H9 (cell line): ENCODE data around the gene NAGLU. TPM values are rescaled to one million over a fixed set of nuclear protein-coding genes. Genes with fewer than 3 reads are reported as not detected.

ENCODE experiments used
- DNase-seq: peaks from one replicate; pipeline ENCODE4 v3.0.0-alpha.2; 2017
- H2AFZ ChIP-seq: one replicate; pipeline ENCODE4 v1.6.1; 2013; ENCODE audit warnings: mild to moderate bottlenecking, low read length, control low read depth, moderate library complexity
- H2AK5ac ChIP-seq: 2 replicates; pipeline ENCODE4 v1.6.1; 2013; ENCODE audit warnings: low read length, control low read depth, mixed read lengths; ENCODE audit not compliant: insufficient read length
- H2BK120ac ChIP-seq: one replicate; pipeline ENCODE4 v1.6.1; 2013; ENCODE audit warnings: low read depth, mild to moderate bottlenecking, low read length, control low read depth, inconsistent platforms; ENCODE audit not compliant: poor library complexity, severe bottlenecking
- H2BK12ac ChIP-seq: 2 replicates; pipeline ENCODE4 v1.6.1; 2013; ENCODE audit warnings: low read length, control low read depth, mixed read lengths, low read depth; ENCODE audit not compliant: insufficient read length
- H2BK15ac ChIP-seq: 2 replicates; pipeline ENCODE4 v1.6.1; 2013; ENCODE audit warnings: low read depth, low read length, control low read depth
- H2BK20ac ChIP-seq: one replicate; pipeline ENCODE4 v1.6.1; 2013; ENCODE audit warnings: low read depth, mild to moderate bottlenecking, low read length, control low read depth, inconsistent platforms; ENCODE audit not compliant: poor library complexity, severe bottlenecking
- H2BK5ac ChIP-seq: 2 replicates; pipeline ENCODE4 v1.6.1; 2013; ENCODE audit warnings: low read length, control low read depth, mixed read lengths; ENCODE audit not compliant: insufficient read length
- H3K14ac ChIP-seq: 2 replicates; pipeline ENCODE4 v1.6.1; 2013; ENCODE audit warnings: low read length, control low read depth; ENCODE audit not compliant: insufficient read depth
- H3K18ac ChIP-seq: 2 replicates; pipeline ENCODE4 v1.6.1; 2013; ENCODE audit warnings: low read depth, mild to moderate bottlenecking, mixed read lengths, low read length, control low read depth; ENCODE audit not compliant: insufficient read length
- H3K23ac ChIP-seq: 2 replicates; pipeline ENCODE4 v1.6.1; 2013; ENCODE audit warnings: low read length, control low read depth, mixed read lengths, low read depth; ENCODE audit not compliant: insufficient read length
- H3K23me2 ChIP-seq: 2 replicates; pipeline ENCODE4 v1.6.1; 2013; ENCODE audit warnings: low read depth, mild to moderate bottlenecking, mixed read lengths, low read length, control low read depth; ENCODE audit not compliant: insufficient read length, poor library complexity, severe bottlenecking
- H3K27ac ChIP-seq: 2 replicates; pipeline ENCODE4 v1.5.1; 2013; ENCODE audit warnings: low read length, control low read depth, mixed read lengths, low read depth; ENCODE audit not compliant: insufficient read length
- H3K27me3 ChIP-seq: 2 replicates; pipeline ENCODE4 v1.6.1; 2013; ENCODE audit warnings: low read length, control low read depth, inconsistent platforms; ENCODE audit not compliant: insufficient read depth
- H3K4ac ChIP-seq: 2 replicates; pipeline ENCODE4 v1.6.1; 2013; ENCODE audit warnings: low read depth, mild to moderate bottlenecking, control low read depth, inconsistent platforms, low read length, moderate library complexity
- H3K4me1 ChIP-seq: 2 replicates; pipeline ENCODE4 v1.6.1; 2013; ENCODE audit warnings: low read length, control low read depth, inconsistent platforms; ENCODE audit not compliant: insufficient read depth
- H3K4me2 ChIP-seq: 2 replicates; pipeline ENCODE4 v1.6.1; 2013; ENCODE audit warnings: low read length, control low read depth, mixed read lengths; ENCODE audit not compliant: insufficient read length, insufficient read depth
- H3K56ac ChIP-seq: 2 replicates; pipeline ENCODE4 v1.6.1; 2013; ENCODE audit warnings: low read depth, mild to moderate bottlenecking, mixed read lengths, low read length, control low read depth; ENCODE audit not compliant: insufficient read length
- H3K79me1 ChIP-seq: 2 replicates; pipeline ENCODE4 v1.6.1; 2013; ENCODE audit warnings: low read depth, mild to moderate bottlenecking, moderate library complexity, low read length, control low read depth, inconsistent platforms; ENCODE audit not compliant: insufficient read depth, poor library complexity, severe bottlenecking
- H3K79me2 ChIP-seq: 2 replicates; pipeline ENCODE4 v1.6.1; 2013; ENCODE audit warnings: low read length, control low read depth, inconsistent platforms; ENCODE audit not compliant: insufficient read depth
- H3K9ac ChIP-seq: 2 replicates; pipeline ENCODE4 v1.6.1; 2013; ENCODE audit warnings: low read length, control low read depth, mixed read lengths; ENCODE audit not compliant: insufficient read length; ENCODE audit errors: extremely low read depth
- H3K9me3 ChIP-seq: one replicate; pipeline ENCODE4 v1.6.1; 2013; ENCODE audit warnings: low read depth, low read length, inconsistent platforms; ENCODE audit not compliant: control insufficient read depth
- H3T11ph ChIP-seq: one replicate; pipeline ENCODE4 v1.6.1; 2013; ENCODE audit warnings: mild to moderate bottlenecking, low read length, control low read depth, inconsistent platforms
- H4K20me1 ChIP-seq: one replicate; pipeline ENCODE4 v1.6.1; 2013; ENCODE audit not compliant: control insufficient read depth, insufficient read length, insufficient read depth
- H4K5ac ChIP-seq: 2 replicates; pipeline ENCODE4 v1.6.1; 2013; ENCODE audit warnings: low read depth, mild to moderate bottlenecking, mixed read lengths, low read length, control low read depth; ENCODE audit not compliant: insufficient read length
- H4K8ac ChIP-seq: replicated peaks from 2 replicates; pipeline ENCODE4 v1.6.1; 2013; ENCODE audit warnings: low read length, control low read depth, mixed read lengths, low read depth; ENCODE audit not compliant: insufficient read length
- H4K91ac ChIP-seq: 2 replicates; pipeline ENCODE4 v1.6.1; 2013; ENCODE audit warnings: low read depth, mild to moderate bottlenecking, moderate library complexity, mixed read lengths, low read length, control low read depth; ENCODE audit not compliant: insufficient read length
- H3K27ac Mint-ChIP-seq, 3 experiments: 2 replicates in 2 of 3; 3 replicates in 1 of 3; pipeline ENCODE4 v1.8.0; 2020 to 2021; ENCODE audit warnings: mixed read lengths in 3 of 3, mild to moderate bottlenecking in 1 of 3, moderate library complexity in 1 of 3
- H3K27me3 Mint-ChIP-seq: 2 replicates; pipeline ENCODE4 v1.8.0; 2021; ENCODE audit warnings: low read depth, mild to moderate bottlenecking, moderate library complexity, mixed read lengths
- H3K36me3 Mint-ChIP-seq, 3 experiments: 2 replicates in 2 of 3; 3 replicates in 1 of 3; pipeline ENCODE4 v1.8.0; 2020 to 2021; ENCODE audit warnings: low read depth in 3 of 3, mixed read lengths in 3 of 3; ENCODE audit not compliant: insufficient read depth in 1 of 3
- H3K4me1 Mint-ChIP-seq, 2 experiments: 2 replicates each; pipeline ENCODE4 v1.8.0; 2020; ENCODE audit warnings: mixed read lengths in 2 of 2
- H3K4me3 Mint-ChIP-seq, 2 experiments: 2 replicates in 1 of 2; 3 replicates in 1 of 2; pipeline ENCODE4 v1.8.0; 2020 to 2021; ENCODE audit warnings: mild to moderate bottlenecking in 2 of 2, mixed read lengths in 2 of 2, moderate library complexity in 1 of 2
- H3K9me3 Mint-ChIP-seq, 2 experiments: 2 replicates in 1 of 2; 3 replicates in 1 of 2; pipeline ENCODE4 v1.8.0; 2020; ENCODE audit warnings: mild to moderate bottlenecking in 2 of 2, mixed read lengths in 2 of 2, moderate library complexity in 1 of 2
- CTCF ChIP-seq: fragments of 200-600 bp; sonication (generic); conservative IDR thresholded peaks from 3 replicates; pipeline ENCODE4 v1.8.0; 2021; ENCODE audit warnings: antibody characterized with exemption, mild to moderate bottlenecking
- WGBS: extraction: QIAGEN DNeasy Blood & Tissue Kit; methylation state at CpG from one replicate; pipeline ENCODE4 v1.1.7; 2013; ENCODE audit warnings: missing lambda C conversion rate, low lambda C conversion rate, mixed read lengths; ENCODE audit not compliant: insufficient read length; ENCODE audit errors: extremely low coverage; 5-methylcytosine and 5-hydroxymethylcytosine counted together
- total RNA-seq: library from RNA; stranded (reverse); gene quantifications from 2 replicates; pipeline ENCODE4 v1.2.1, GENCODE V29; 2021

Gene NAGLU
- total RNA-seq, 1 experiment from 2014 or later = 23.5 TPM

DNA sequence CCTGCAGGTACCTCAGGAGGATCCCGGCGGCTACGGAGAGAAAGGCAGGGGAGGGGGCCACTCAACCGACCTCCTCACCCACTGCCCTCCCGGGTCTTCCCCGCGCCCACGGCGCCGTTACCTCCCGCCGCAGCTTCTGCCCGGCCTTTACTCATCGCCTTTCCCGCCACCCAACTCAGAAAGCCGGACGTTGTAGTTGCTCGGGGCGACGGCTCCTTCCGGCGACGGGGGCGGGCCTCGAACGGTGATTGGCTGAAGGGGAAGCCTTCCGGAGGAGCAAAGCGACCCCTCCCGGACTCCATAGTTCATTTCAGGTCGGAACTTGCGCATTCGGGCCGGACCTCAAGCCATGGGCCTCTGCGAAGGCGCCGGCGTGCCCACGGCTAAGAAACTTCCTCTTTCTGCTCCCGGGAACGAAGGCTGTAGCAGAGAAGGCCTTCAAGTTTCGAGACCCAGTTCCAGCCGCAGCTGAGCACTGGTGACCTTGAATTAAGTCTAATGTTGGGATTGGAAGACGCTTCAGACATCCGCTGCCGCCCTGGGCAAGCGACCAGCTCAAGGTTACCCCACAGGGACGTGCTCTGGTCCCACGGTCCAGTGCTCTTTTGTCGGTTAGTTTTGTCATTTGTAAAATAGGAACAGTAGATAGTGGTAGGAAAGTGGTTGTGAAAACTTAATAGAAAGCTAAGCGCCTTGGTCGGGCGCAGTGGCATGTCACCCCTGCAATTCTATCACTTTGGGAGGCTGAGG is 41.7 kb downstream of the NAGLU start, which contains the start of gene PSMC3IP:
Gene PSMC3IP (minus strand): TSS at position 198 of the 750 bp plus-strand sequence. CDS start 43 bp downstream, at position 155.
- TF ChIP-seq CTCF = peak; percentile 54; the same call in 2 of the 3 replicates
- Histone ChIP-seq H3K56ac (no peak within 1 kb of the TSS), H3K23me2 (peaks cover 3% of the 10 kb centered on the region), H3K9ac (peak within 1 kb of the TSS; percentile 88), H4K20me1 (no peaks in the 10 kb centered on the region), H2BK120ac (no peak within 1 kb of the TSS), H3K18ac (peak within 1 kb of the TSS; percentile 44), H3K79me1 (no peaks in the 10 kb centered on the region), H4K5ac (no peak within 1 kb of the TSS), H3K9me3 (no peaks in the 10 kb centered on the region), H2BK5ac (no peak within 1 kb of the TSS), H2BK12ac (no peak within 1 kb of the TSS), H3K27me3 (no peaks in the 10 kb centered on the region; the same call in 1 of the 2 replicates), H3T11ph (no peak within 1 kb of the TSS), H4K8ac (no peak within 1 kb of the TSS), H3K79me2 (no peaks in the 10 kb centered on the region), H3K27ac (no peak within 1 kb of the TSS), H2AFZ (no peak within 1 kb of the TSS), H2BK20ac (no peak within 1 kb of the TSS), H4K91ac (no peak within 1 kb of the TSS), H2BK15ac (no peak within 1 kb of the TSS), H3K4ac (no peak within 1 kb of the TSS), H2AK5ac (no peak within 1 kb of the TSS), H3K4me2 (peak within 1 kb of the TSS; percentile 84), H3K4me1 (no peaks in the 10 kb centered on the region), H3K14ac (peak within 1 kb of the TSS; percentile 69; the same call in 1 of the 2 replicates), H3K23ac (no peak within 1 kb of the TSS)
- Mint-ChIP-seq H3K4me3 (peak within 1 kb of the TSS; percentile 97 to 99), H3K36me3 (peaks cover 19 to 72% (median 55%) of the 10 kb centered on the region in 3 experiments; a peak in 6 of 7 replicates), H3K4me1 (peaks cover 20 to 21% of the 10 kb centered on the region in 2 experiments), H3K27me3 (peaks cover 1% of the 10 kb centered on the region; the same call in 1 of the 2 replicates), H3K9me3 (no peaks in the 10 kb centered on the region), H3K27ac (peak within 1 kb of the TSS; percentile 98 to 100 (median 99))
- DNase-seq = peak; percentile 98
- WGBS = no CpG with 5 or more reads among the region's 52 CpGs
